Measurements from ENCODE around the gene S1PR3.

- TF ChIP-seq CTCF (IDR thresholded peaks at IDR 0.05; ENCODE audit: low read length) (no peak), EZH2 (optimal IDR thresholded peaks at IDR 0.05; ENCODE audit: low read depth, low read length) (no peak)
These were observed 40.9 kb downstream of the S1PR3 start for GRCh38 chr9:89032173-89032572.
